NCI-H446 (cell line): ENCODE measurements around the gene ASB8.

Source experiments
- DNase-seq, 2 experiments: peaks; one replicate each; lab custom pipeline; 2025; lab: John Stamatoyannopoulos, UW

Gene ASB8

DNA sequence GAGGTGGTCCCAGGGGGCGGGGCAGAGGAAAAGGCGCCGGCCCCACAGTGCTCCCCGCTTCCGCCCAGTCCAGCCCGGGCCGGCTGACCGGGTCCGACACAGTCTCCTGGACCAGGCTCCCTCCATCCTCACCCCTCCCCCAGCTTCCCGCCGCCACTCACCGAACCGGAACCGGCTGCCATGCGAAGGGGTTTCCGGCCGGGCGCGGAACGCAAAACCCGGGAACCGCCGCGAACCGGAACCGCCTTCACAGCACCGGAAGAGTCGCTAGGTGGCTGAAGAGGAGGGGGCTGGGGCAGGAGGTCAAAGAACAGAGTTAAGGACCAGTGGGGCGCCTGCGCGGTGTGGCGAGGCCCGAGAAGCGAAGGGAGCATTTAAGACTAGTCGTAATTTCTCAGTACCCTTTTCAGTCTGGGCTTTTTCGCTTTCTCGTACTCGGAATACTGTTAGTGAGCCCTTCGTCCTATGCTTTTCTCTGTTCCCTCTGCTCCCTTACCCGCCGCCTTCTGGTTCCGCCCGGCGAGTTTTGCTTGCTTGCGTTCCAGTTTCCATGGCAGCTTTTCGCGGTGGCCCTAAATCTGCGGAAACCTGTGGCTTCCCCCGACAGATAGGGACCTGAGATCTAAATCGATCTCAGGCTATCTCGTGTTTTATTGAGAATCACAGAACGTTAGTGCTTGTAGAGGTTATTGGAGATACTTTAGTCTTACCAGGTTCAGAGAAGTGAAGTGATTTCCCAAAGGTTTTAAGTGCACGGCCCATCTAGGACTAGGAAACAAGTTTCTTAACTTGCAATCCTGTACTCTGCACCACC, 51.2 kb downstream of the ASB8 start, which contains the start of gene SENP1:
Gene SENP1, minus strand, starts transcription at position 213 of the 814 bp plus-strand sequence. CDS start 4,607 bp downstream, outside the sequence.
- peak; percentile 83 to 87 for DNase-seq

GRCh38 chr12:48105321-48105866, 51.9 kb downstream of the ASB8 start:
- no peak for DNase-seq

- DNase-seq: no peak
These were observed 52.8 kb downstream of the ASB8 start for GRCh38 chr12:48104531-48104930.
